HG03108 (cell line): ENCODE measurements around the gene PAK1IP1.
"Not testable (repeated sequence)": the region's sequence is repeated elsewhere in the genome, so short reads cannot be mapped to it uniquely, and the experiment has no call there.

Experiments used
- ATAC-seq: cut with Tn5 transposase; IDR thresholded peaks from one replicate; pipeline ENCODE4 v1.9.1; 2021; ENCODE audit warnings: moderate library complexity; ENCODE audit not compliant: unreplicated experiment

Gene PAK1IP1, protein sequence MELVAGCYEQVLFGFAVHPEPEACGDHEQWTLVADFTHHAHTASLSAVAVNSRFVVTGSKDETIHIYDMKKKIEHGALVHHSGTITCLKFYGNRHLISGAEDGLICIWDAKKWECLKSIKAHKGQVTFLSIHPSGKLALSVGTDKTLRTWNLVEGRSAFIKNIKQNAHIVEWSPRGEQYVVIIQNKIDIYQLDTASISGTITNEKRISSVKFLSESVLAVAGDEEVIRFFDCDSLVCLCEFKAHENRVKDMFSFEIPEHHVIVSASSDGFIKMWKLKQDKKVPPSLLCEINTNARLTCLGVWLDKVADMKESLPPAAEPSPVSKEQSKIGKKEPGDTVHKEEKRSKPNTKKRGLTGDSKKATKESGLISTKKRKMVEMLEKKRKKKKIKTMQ

DNA sequence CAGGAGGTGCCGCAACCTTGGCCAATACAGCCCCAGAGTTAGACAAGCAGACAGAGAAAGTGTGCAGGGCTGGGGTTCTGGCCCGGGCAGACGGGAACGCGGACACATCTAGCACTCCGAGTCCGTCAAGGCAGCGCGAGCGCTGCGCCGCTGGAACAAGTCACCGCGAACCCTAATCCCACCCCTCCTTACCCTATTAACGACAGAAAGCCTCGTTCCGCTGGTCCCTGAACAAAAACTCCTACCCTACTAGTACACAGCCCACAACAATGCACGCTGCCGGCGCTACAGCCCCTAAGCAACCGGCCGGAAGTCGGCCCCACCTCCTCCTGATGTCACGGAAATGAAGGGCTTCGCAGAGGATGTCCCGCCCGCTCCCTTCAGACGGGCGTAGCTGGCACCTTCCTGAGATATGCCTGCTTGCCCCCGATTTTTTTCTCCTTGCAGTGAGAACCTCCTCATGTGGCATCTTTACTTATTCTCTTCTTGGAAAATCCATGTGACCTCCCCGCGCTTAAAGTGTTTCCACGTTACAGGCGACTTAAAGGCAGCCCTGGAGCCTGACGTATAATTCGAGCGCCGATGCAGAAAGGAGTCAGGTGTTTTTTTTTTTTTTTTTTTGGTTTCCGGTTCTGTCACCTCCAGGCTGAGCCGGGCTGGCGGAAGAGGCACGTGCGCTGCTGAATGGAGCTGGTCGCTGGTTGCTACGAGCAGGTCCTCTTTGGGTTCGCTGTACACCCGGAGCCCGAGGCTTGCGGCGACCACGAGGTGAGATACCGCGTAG, at the start of gene PAK1IP1, which contains the start of gene C6orf52:
Gene PAK1IP1 (plus strand): TSS at position 671 of the 784 bp plus-strand sequence. CDS start 14 bp downstream, at position 685.
Gene C6orf52 (minus strand): TSS at position 315 of the 784 bp plus-strand sequence. CDS start 7,066 bp downstream, outside the sequence.
- ATAC-seq: peak; percentile 98

DNA sequence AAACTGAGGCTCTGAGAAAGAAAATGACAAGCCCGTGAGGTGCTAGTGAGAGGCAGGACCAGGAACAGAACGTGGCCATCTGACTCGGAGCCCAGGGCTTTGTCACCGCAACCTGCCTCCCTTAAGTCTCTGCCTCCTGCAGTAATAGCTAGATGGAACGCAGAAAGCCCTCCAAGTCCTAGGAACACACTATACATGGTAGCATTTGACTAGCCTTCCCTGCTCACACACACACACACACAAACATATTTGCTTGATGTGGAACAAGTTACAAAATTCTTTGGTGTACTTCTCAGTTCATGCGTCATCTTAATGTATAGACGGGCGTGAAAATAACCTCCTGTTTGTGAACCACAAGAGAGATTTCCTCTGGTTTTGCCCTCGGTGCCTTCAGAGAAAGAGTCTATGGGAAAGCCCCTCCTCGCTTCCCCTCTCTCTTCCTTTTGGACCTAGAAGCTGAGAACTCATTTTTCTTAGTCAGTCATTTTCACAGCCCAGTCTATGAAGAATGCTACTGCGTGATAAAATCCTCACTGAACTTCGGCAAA, 39.2 kb upstream of the PAK1IP1 start:
- ATAC-seq: no peak

DNA sequence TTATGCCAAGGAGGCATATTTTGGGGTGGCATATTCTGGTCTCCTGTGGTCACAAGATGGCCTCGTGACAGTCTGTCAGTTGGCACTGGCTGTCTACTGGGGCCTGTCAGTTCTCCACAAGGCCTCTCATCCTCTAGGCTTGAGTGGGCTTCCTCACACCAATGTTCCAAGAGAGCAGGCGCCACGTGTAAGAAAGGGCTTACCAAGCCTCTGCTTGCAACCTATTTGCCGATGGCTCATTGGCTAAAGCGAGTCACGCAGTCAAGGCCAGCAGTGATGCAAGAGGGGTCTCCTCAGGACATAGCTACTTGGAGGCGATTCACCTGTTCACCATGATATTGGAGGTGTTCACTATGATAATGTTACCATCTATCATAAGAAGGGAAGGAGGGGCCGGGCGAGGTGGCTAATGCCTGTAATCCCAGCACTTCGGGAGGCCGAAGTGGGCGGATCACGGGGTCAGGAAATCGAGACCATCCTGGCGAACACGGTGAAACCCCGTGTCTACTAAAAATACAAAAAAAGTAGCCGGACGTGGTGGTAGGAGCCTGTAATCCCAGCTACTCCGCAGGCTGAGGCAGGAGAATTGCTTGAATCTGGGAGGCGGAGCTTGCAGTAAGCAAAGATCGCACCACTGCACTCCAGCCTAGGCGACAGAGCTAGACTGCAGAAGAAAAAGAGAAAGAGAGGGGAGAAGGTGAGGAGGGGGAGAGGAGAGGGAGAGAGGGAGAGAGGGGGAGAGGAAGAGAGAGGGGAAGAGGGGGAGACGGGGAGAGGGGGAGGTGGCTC, 35.7 kb upstream of the PAK1IP1 start:
- ATAC-seq: no peak

DNA sequence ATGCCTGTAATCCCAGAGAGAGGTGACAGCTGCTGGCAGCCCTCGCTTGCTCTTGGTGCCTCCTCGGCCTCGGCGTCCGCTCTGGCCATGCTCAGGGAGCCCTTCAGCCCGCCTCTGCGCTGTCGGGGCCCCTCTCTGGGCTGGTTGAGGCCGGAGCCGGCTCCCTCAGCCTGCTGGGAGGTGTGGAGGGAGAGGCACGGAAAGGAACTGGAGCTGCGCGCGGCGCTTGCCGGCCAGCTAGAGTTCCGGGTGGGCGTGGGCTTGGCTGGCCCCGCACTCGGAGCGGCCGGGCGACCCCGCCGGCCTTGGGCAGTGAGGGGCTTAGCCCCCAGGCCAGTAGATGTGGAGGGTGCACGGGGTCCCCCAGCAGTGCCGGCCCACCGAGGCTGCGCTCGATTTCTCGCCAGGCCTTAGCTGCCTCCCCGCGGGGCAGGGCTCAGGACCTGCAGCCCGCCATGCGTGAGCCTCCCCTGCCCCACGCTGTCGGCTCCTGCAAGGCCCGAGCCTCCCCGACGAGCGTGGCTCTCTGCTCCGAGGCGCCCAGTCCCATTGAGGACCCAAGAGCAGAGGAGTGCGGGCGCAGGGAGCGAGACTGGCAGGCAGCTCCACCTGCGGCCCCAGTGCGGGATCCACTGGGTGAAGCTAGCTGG, 34.9 kb upstream of the PAK1IP1 start:
- no peak for ATAC-seq

DNA sequence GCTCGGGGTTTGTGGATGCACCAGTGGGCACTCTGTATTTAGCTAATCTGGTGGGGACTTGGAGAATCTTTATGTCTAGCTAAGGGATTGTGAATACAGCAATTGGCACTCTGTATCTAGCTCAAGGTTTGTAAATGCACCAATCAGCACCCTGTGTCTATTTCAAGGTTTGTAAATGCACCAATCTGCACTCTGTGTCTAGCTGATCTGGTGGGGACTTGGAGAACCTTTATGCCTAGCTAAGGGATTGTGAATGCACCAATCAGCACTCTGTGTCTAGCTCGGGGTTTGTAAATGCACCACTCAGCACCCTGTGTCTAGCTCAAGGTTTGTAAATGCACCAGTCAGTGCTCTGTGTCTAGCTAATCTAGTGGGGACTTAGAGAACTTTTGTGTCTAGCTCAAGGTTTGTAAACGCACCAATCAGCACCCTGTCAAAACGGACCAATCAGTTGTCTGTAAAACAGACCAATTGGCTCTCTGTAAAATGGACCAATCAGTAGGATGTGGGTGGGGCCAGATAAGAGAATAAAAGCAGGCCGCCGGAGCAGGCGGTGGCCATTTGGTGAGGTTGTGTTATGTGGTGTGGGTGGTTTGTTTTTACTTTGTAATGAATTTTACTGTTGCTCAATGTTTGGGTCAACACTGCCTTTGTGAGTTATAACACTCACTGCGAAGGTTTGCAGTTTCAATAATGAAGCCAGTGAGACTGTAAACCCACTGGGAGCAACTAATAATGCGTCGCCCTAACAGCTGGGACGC, 34.2 kb upstream of the PAK1IP1 start:
- ATAC-seq: not testable (repeated sequence)

DNA sequence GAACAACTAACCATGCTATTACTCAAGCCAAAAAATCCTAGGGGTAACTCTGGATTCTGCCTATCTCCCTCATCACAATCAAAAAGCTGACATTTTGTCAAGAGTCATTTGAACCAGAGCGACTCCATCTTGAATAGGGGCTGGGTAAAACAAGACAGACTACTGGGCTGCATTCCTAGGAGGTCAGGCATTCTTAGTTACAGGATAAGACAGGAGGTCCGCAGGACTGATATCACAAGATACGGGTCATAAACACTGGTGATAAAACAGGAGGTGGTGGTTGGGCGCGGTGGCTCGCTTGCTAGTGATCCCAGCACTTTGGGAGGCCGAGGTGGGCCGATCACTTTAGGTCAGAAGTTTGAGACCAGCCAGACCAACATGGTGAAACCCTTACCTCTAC, 32.6 kb upstream of the PAK1IP1 start:
- ATAC-seq: no peak

DNA sequence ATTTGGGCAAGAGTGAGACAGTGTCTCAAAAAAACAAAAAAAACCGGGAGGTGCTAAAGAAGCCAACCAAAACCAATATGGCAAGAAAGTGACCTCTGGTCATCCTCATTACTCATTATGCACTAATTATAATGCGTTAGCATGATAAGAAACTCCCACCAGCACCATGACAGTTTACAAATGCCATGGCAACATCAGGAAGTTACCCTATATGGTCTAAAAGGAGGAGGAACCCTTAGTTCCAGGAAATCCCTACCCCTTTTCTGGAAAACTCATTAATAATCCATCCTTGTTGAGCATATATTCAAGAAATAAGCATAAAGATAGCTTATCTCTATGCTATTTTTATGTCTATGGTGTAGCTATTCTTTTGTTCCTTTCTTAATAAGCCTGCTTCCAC, 32.0 kb upstream of the PAK1IP1 start:
- no peak for ATAC-seq

DNA sequence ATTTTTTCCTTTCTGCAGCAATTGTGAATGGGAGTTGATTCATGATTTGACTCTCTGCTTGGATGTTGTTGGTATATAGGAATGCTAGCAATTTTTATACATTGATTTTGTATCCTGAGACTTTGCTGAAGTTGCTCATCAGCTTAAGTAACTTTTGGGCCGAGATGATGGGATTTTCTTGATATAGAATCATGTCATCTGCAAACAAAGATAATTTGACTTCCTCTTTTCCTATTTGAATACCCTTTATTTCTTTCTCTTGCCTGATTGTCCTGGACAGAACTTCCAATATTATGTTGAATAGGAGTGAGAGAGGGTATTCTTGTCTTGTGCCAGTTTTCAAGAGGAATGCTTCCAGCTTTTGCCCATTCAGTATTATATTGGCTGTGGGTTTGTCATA, 29.2 kb upstream of the PAK1IP1 start:
- ATAC-seq: not testable (repeated sequence)

DNA sequence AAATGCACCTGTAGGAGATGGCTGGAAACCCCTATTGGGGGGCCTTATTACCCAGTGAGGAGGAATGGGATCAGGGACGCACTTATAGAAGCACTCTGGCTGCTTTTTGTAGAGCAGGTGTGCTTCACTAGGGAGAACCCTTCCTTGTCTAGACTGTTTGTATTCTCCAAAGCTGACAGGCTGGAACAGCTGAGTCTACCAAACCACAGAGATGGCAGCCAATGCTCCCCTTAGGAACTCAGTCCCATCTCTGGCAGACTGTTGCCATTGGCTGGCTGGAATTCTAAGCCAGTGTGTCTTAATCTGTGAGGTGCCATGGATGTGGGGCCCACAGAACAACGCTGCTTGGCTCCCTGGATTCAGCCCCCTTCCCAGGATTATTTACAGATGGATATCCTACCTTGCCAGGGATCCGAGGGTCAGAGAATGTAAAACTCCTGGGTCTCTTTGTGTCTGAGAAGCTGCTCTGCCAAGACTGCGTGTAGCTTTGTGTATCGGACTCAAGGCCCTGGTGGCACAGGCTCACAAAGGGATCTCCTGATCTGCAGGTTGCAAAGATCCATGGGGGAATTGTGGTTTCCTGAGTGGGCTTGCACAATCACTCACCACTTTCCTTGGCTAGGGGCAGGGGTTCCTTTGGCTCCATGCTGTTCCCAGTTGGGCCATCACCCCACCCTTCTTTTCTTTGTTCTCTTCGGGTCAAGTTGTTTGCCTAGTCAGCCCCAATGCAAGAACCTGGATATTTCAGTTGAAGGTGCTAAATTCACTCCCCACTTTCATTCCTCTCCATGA, 26.4 kb upstream of the PAK1IP1 start:
- no peak for ATAC-seq

DNA sequence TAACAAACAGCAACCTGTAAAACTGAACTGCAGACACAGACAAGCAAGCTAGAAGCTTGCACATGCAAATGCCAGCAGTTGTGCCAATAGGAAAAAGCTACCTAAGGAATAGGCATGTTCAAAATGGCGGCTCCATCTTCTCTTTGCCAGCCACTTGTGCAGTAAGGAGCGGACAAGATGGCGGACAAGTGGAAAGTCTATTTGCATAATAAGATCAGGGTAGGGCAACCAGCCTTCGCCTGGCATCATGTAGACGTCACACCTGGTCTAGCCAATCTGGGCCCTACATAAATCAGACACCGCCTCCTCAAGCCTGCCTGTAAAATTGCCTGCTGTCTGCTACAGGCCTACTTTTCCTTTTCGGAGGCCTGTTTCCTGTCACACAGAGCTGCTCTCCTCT, 18.4 kb upstream of the PAK1IP1 start:
- no peak for ATAC-seq

DNA sequence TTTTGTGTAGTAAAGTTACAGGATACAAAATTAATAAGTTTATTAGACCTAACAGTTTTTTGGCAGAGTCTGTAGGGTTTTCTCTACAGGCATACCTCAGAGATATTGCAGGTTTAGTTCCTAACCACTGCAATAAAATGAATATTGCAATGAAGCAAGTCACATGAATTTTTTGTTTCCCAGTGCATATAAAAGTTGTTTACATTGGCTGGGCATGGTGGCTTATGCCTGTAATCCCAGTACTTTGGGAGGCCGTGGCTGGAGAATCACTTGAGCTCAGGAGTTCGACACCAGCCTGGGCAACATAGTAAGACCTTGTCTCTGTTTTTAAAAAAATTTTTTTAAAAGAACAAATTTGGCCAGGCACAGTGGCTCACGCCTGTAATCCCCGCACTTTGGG, 16.3 kb upstream of the PAK1IP1 start:
- ATAC-seq: no peak

DNA sequence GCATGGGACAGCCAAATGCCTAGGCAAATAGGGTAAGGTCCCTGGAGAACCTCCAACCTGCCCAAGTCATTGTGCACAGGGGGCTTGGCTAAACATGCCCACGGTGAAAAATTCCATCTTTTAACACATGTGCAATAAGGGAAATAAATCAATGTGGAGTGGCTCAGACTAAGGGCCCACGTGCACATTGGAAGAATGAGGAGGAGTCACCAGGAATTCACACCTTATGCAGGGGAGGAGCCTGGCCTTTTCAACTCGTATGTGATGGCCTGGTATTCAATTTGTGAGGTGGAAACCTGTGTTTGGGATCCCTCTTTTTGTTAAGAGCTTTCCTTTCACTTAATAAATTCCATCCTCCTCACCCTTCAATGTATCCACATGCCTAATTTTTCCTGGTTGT, 13.0 kb upstream of the PAK1IP1 start:
- ATAC-seq: no peak

DNA sequence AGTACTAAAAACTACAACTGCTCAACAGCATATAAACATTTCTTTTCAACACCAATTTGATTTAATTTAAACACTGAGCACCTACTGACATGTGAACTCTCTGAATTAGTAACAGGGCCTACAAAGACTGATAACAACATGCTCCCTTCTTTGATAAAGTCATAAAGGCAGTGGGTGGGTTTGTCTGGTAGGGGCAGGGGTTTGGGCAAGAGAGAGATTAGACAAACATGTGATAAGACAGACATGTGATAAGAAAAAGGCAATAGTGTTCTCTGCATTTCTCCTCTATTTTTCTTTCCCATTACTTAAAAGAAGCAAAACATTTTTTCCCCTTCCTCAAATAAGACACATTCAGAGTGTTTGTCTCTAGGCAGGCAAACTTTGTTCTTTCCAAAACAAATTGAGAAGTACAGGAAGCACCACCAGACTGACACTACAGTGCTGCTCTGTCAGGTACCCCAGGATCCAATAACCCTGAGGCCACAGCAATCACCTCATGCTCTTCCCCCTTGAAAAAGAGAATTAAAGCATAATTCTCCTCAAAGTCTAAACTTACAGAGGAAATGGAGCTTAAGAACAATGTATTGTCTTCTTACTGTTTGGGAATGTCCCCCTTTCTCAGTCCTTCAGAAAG, 12.3 kb upstream of the PAK1IP1 start:
- no peak for ATAC-seq

DNA sequence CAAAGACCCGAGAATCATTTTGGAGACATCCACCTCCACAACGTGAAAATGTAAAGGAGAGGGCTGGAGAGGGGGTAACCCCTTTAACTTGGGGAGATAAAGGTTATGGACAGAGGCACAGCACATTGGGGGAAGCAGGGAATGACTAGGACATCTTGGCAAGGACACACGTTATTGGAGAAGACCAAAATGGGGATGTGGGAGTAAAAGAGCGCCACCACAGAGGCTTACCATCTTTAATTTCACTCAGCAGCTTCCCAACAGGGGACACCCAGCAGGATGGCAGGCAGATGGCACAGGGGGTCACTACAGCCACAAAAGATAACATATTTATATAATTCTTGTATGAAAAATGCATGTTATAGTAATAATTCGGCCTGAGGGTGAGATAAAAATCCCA, 10.2 kb upstream of the PAK1IP1 start:
- no peak for ATAC-seq

DNA sequence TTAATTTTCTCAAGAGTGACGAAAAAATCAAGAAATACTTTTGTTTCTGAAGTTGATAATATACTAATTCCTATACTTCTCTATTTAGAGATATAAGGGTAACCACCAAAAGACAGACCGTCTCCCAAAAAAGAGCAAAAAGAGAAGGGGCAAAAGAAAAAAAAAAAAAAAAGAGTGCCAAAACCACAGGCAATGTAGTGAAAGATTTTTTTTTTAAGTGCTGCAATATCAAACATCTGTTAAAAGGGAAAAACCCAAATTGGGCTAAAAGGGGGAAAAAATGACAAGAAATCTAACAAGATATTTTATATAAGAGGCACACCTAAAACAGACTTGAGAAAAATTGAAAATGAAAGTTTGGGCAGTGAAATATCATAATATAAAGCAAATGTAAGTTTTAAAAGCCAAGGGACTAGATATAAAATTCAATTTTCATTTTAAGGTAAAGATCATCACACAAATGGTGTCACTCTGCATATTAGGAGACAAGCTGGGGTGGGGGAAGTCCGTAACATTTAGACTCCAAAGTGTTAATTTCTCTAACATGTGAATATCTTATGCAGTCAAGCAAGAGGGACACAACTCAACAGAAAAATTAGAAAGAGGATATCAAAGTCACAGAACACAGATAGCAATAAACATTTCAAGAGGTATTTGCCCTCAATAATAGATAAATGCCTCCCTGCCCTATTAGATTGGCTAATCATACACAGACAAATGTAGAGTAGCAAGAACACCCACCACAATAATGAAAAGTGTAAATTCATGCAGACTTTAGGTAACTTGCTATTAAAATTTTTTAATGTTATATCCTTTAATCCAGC, 9.5 kb upstream of the PAK1IP1 start:
- no peak for ATAC-seq

DNA sequence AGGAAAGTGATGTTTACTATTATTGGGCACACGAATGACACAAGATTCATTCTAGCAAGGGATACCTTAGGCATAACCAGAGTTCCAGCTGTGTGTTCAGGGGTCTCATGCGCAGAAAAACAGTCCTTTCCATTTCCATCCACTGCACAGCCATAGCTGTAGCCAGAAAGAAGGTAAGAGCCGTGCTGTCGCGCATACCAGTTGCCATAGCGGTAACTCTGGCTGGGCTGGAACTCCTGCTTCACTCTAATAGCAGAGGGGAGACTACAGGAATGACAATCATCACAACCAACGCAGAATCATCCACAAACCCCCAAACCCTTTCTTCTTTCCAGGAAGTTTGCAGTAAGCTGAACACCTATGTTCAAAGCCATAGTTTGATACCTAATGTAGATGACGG, 7.9 kb upstream of the PAK1IP1 start:
- no peak for ATAC-seq

DNA sequence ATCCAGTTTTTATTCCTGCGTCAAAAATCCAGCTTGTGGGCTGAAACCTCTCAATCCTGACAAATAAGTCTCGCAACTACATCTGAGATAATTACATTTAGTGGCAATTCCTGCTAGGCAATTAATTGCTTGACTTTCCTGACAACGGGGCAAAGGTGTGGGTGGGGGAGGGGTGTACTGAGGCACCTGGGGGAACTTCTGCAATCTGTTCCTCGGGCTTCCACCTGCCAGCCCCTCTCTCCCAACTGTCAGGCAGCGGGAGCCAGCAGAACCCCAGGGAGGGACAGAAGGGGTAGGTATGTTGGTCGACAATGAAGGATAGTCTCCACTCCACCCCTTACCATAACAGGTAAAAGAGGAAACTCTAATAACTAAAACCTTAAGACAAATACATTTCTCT, 7.2 kb upstream of the PAK1IP1 start:
- no peak for ATAC-seq
